Activated CD4-positive, alpha-beta memory T cell treated with anti-CD3 and anti-CD28 coated beads, Interleukin-2, amount 10 ng/mL, durations not matched to agents 7 days and 5 days (primary cell): Measurements from ENCODE around the gene POPDC3. TPM values are rescaled to one million over a fixed set of nuclear protein-coding genes. Genes with fewer than 3 reads are reported as not detected.

Source experiments
- CTCF ChIA-PET: fragments of 350-600 bp; sonication (Branson Sonifier 250); formaldehyde crosslinking; loops from one replicate; lab custom pipeline; 2021; ENCODE audit warnings: antibody characterized with exemption, inconsistent platforms; lab: Charles Lee
- POLR2A ChIA-PET: fragments of 350-600 bp; sonication (Branson Sonifier 250); formaldehyde crosslinking; loops from one replicate; lab custom pipeline; 2021; ENCODE audit warnings: antibody characterized with exemption; lab: Charles Lee
- DNase-seq: peaks from one replicate; pipeline ENCODE4 v3.0.0-alpha.2; 2020
- H3K27ac Mint-ChIP-seq: one replicate; pipeline ENCODE4 v1.8.0; 2021; ENCODE audit warnings: mild to moderate bottlenecking, mixed read lengths
- H3K27me3 Mint-ChIP-seq: one replicate; pipeline ENCODE4 v1.8.0; 2021; ENCODE audit warnings: mixed read lengths
- H3K36me3 Mint-ChIP-seq: one replicate; pipeline ENCODE4 v1.8.0; 2021; ENCODE audit warnings: low read depth, mixed read lengths
- H3K4me1 Mint-ChIP-seq: one replicate; pipeline ENCODE4 v1.8.0; 2021; ENCODE audit warnings: mixed read lengths
- H3K4me3 Mint-ChIP-seq: one replicate; pipeline ENCODE4 v1.8.0; 2021; ENCODE audit warnings: mild to moderate bottlenecking, mixed read lengths
- H3K9me3 Mint-ChIP-seq: one replicate; pipeline ENCODE4 v1.8.0; 2021; ENCODE audit warnings: mixed read lengths
- total RNA-seq, 2 experiments: library from RNA; stranded (reverse); gene quantifications; one replicate each; pipeline ENCODE4 v1.2.3, GENCODE V29; 2021

Gene POPDC3
- total RNA-seq, 2 experiments from 2014 or later, result not detected

GRCh38 chr6:105116150-105116549 lies 63.7 kb downstream of the POPDC3 start:
- ChIA-PET CTCF (interaction anchor here (0.7 kb wide), 1 partner anchor 28 kb away, joined by 3 read pairs; no protein-coding TSS in a partner anchor), POLR2A (no interaction called here)
- H3K9me3 Mint-ChIP-seq, result no peaks in the 10 kb centered on the region
- DNase-seq, result no peak
- no peak overlapping the region for H3K27ac Mint-ChIP-seq
- H3K4me3 Mint-ChIP-seq, result no peak overlapping the region
- H3K4me1 Mint-ChIP-seq, result no peaks in the 10 kb centered on the region
- peaks cover 20% of the 10 kb centered on the region for H3K27me3 Mint-ChIP-seq
- H3K36me3 Mint-ChIP-seq, result no peaks in the 10 kb centered on the region

GRCh38 chr6:105113422-105113821 lies 66.4 kb downstream of the POPDC3 start:
- H3K4me1 Mint-ChIP-seq, result no peaks in the 10 kb centered on the region
- ChIA-PET CTCF (interaction anchor here (1.2 kb wide), 1 partner anchor 26 kb away, joined by 3 read pairs; no protein-coding TSS in a partner anchor), POLR2A (no interaction called here)
- H3K27me3 Mint-ChIP-seq, result peaks cover 21% of the 10 kb centered on the region
- no peak overlapping the region for H3K4me3 Mint-ChIP-seq
- no peak for DNase-seq
- H3K36me3 Mint-ChIP-seq, result no peaks in the 10 kb centered on the region
- no peak overlapping the region for H3K27ac Mint-ChIP-seq
- H3K9me3 Mint-ChIP-seq, result no peaks in the 10 kb centered on the region

GRCh38 chr6:105112577-105112976 lies 67.2 kb downstream of the POPDC3 start:
- ChIA-PET POLR2A (no interaction called here), CTCF (interaction anchor here (1.2 kb wide), 1 partner anchor 25 kb away, joined by 3 read pairs; no protein-coding TSS in a partner anchor)
- Mint-ChIP-seq H3K9me3 (no peaks in the 10 kb centered on the region), H3K4me1 (no peaks in the 10 kb centered on the region), H3K27ac (no peak overlapping the region), H3K36me3 (no peaks in the 10 kb centered on the region), H3K27me3 (peaks cover 23% of the 10 kb centered on the region), H3K4me3 (no peak overlapping the region)
- DNase-seq, result no peak

GRCh38 chr6:105111871-105112270 lies 67.9 kb downstream of the POPDC3 start:
- no peak for DNase-seq
- H3K36me3 Mint-ChIP-seq, result no peaks in the 10 kb centered on the region
- H3K27me3 Mint-ChIP-seq, result peaks cover 24% of the 10 kb centered on the region
- H3K4me1 Mint-ChIP-seq, result no peaks in the 10 kb centered on the region
- no peak overlapping the region for H3K4me3 Mint-ChIP-seq
- CTCF ChIA-PET, result interaction anchor here (1.0 to 1.1 kb wide), 2 partner anchors 9 to 291 kb away, joined by 3 read pairs; partner anchors contain the start of gene PREP
- no peak overlapping the region for H3K27ac Mint-ChIP-seq
- no peaks in the 10 kb centered on the region for H3K9me3 Mint-ChIP-seq
- POLR2A ChIA-PET, result no interaction called here

- ChIA-PET POLR2A (no interaction called here), CTCF (interaction anchor here (1.1 to 1.6 kb wide), 2 partner anchors 22 to 292 kb away, joined by 3 to 5 read pairs; partner anchors contain the start of gene PREP)
- Mint-ChIP-seq H3K27ac (no peak overlapping the region), H3K27me3 (peaks cover 22% of the 10 kb centered on the region), H3K9me3 (no peaks in the 10 kb centered on the region), H3K36me3 (no peaks in the 10 kb centered on the region), H3K4me1 (no peaks in the 10 kb centered on the region), H3K4me3 (no peak overlapping the region)
- DNase-seq, result no peak
Observed at GRCh38 chr6:105111105-105111504, 68.7 kb downstream of the POPDC3 start.

GRCh38 chr6:105109955-105110895 lies 69.6 kb downstream of the POPDC3 start:
- no peak overlapping the region for H3K4me3 Mint-ChIP-seq
- ChIA-PET CTCF (interaction anchor here (1.1 to 1.6 kb wide), 2 partner anchors 22 to 293 kb away, joined by 3 to 5 read pairs; partner anchors contain the start of gene PREP), POLR2A (no interaction called here)
- no peaks in the 10 kb centered on the region for H3K36me3 Mint-ChIP-seq
- H3K27ac Mint-ChIP-seq, result no peak overlapping the region
- H3K4me1 Mint-ChIP-seq, result no peaks in the 10 kb centered on the region
- no peak for DNase-seq
- no peaks in the 10 kb centered on the region for H3K9me3 Mint-ChIP-seq
- peaks cover 21% of the 10 kb centered on the region for H3K27me3 Mint-ChIP-seq

- POLR2A ChIA-PET, result no interaction called here
- DNase-seq, result no peak
- Mint-ChIP-seq H3K36me3 (no peaks in the 10 kb centered on the region), H3K9me3 (no peaks in the 10 kb centered on the region), H3K27me3 (peaks cover 17% of the 10 kb centered on the region), H3K4me3 (no peak overlapping the region), H3K4me1 (no peaks in the 10 kb centered on the region), H3K27ac (no peak overlapping the region)
- CTCF ChIA-PET, result no interaction called here
Observed at GRCh38 chr6:105108631-105109262, 71.1 kb downstream of the POPDC3 start.

Other genes with a start within 250 kb of the POPDC3 start
- not detected for gene LIN28B, start 222.9 kb downstream of the POPDC3 start, total RNA-seq
- gene PREP, start 223.1 kb upstream of the POPDC3 start, total RNA-seq, result 10 to 100 TPM; 43.7 to 44.3 TPM